Measurements from ENCODE around the gene SRPRB.

DNA sequence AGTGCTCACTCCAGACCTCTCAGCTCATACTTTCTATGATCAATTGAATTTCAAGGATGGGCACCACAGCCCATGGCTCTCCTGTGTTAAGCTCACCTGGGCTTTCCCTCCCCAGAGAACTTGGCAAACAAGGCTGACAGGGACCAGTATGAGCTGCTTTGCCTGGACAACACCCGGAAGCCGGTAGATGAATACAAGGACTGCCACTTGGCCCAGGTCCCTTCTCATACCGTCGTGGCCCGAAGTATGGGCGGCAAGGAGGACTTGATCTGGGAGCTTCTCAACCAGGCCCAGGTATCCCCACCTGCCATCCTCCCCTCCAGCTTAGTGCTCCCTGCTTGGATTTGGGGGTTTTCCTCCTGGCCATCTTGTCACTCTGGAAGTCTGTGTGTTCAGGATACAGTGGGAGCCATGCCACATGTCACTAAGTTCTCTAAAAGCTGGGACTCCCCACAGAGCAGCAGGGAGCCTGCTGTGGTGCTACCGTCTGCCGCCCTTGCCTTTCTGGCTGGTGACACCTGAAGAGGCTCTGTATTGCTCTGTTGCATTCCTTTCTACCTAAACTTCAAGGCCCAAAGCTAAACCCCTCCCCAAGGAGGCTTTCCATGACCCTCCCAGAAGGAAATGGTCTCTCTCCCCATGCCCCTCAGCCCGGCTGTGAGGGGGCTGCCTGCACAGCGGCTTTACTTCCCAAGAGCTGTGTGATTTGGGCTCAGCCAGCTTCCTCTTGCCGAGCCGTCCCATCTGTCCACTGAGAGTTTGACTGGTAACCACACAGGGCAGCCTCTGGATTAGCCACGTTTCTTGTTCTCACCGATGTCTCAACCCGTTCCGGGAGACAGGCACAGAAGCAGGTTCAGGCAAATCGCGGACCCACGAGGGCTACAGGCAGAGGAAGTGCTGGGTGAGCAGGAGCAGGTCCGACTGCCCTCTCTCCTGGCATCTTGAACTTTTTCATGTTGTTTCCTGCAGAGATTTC lies 48.6 kb upstream of the SRPRB start:
- TF ChIP-seq POLR2A (IDR thresholded peaks at IDR 0.05; ENCODE audit: low read depth, low read length), result no peak
- no peak for TF ChIP-seq POLR2AphosphoS5 (IDR thresholded peaks at IDR 0.05; ENCODE audit: low read depth, low read length)
- TF ChIP-seq TAF1 (IDR thresholded peaks at IDR 0.05; ENCODE audit: low read depth, low read length), result no peak
- no peak for TF ChIP-seq POU2F2 (IDR thresholded peaks at IDR 0.05; ENCODE audit: low read depth, low read length)
- no peak for TF ChIP-seq SPI1 (IDR thresholded peaks at IDR 0.05; ENCODE audit: low read depth, low read length)

Measured in GM12891 (cell line).